Activated CD4-positive, alpha-beta T cell treated with anti-CD3 and anti-CD28 coated beads, Interleukin-2, amount 10 ng/mL, durations not matched to agents 24 days and 14 days (primary cell): ENCODE results near the gene DGKD. TPM values are rescaled to one million over a fixed set of nuclear protein-coding genes. Genes with fewer than 3 reads are reported as not detected.

Experiments
- DNase-seq: peaks from one replicate; pipeline ENCODE4 v3.0.0; 2022
- H3K27ac Mint-ChIP-seq: one replicate; pipeline ENCODE4 v1.8.0; 2022; ENCODE audit warnings: mild to moderate bottlenecking, mixed read lengths
- H3K27me3 Mint-ChIP-seq: one replicate; pipeline ENCODE4 v1.8.0; 2022; ENCODE audit warnings: mixed read lengths
- H3K36me3 Mint-ChIP-seq: one replicate; pipeline ENCODE4 v1.8.0; 2022; ENCODE audit warnings: low read depth, mild to moderate bottlenecking, mixed read lengths
- H3K4me1 Mint-ChIP-seq: one replicate; pipeline ENCODE4 v1.8.0; 2021; ENCODE audit warnings: mixed read lengths
- H3K4me3 Mint-ChIP-seq: one replicate; pipeline ENCODE4 v1.8.0; 2022; ENCODE audit warnings: mild to moderate bottlenecking, moderate library complexity, mixed read lengths
- H3K9me3 Mint-ChIP-seq: one replicate; pipeline ENCODE4 v1.8.0; 2021; ENCODE audit warnings: mixed read lengths
- intact Hi-C: fragments of 100-400 bp; cut with micrococcal nuclease; formaldehyde crosslinking; loops from one replicate; pipeline ENCODE4 v1.15.1; 2023
- total RNA-seq: library from RNA; stranded (reverse); gene quantifications from 2 replicates; pipeline ENCODE4 v1.2.3, GENCODE V29; 2022

DGKD gene
- total RNA-seq, 1 donor from 2014 or later = 49.1 TPM

DNA sequence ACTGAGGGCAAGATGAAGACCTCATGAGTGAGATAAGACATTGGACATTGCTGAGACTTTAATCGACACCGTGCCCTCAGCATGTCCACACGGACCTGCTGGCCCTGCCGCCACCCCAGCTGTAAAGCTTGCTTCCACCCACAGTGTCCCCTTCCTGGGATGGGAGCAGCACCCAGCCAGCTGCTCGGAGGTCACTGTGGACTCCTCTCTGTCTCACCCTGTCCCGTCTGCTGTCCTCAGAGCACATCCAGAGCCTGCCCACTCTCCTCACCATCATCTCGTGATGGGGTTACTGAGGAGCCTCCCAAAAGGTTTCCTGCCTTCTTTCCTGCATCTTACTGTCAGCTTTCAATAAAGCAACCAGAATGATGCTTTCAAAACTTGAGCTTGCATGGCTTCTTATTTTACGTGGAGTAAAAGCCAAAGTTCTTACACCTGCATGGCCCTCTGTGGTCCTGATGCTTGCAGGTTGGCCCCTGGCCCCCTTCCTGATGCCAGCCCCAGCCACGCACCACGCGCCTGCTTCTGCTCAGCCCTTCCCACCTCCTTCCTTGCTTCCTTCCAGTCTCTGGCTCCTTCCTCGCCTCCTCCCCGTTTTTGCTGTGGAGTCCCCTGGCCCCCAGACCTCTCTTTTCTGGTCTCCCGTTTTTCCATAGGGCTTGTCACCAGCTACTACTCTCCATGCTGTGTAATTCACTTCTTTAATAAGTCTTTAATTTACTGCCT, 67.0 kb downstream of the DGKD start:
- Mint-ChIP-seq H3K27ac (peak overlapping the region; percentile 91), H3K36me3 (peaks cover 37% of the 10 kb centered on the region), H3K4me3 (peak overlapping the region; percentile 82), H3K27me3 (peaks cover 2% of the 10 kb centered on the region), H3K9me3 (peaks cover 3% of the 10 kb centered on the region), H3K4me1 (peaks cover 78% of the 10 kb centered on the region)
- intact Hi-C loops = no loop called here
- no peak for DNase-seq

DNA sequence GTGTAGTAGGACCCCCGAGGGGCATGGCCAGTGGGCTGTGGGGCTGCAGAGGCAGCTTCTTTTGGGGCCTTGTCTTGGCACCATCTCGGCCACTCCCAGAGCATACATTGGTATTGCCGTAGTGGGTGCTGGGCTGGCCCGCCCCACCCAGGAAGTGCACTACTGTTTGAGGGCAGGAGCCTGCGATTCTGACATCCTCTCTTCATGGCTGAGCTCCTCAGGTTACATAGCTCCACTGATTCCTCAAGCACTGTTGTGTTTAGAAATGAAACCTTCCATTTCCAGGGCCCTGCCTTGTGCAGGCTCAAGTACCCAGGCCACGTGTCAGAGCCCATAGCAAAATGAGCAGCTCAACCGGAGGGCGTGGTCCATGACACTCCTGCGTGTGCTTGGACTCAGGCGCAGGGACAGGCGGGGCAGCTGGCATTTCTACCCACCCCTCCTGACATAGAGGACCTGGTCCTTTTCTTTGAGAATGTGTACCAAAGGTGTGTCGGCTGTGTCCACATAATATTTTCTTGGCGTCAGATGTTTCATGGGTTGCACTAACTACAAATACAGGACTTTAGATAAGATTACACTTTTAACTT, 67.9 kb downstream of the DGKD start:
- peaks cover 12% of the 10 kb centered on the region for H3K9me3 Mint-ChIP-seq
- H3K27ac Mint-ChIP-seq = peak overlapping the region; percentile 91
- H3K4me1 Mint-ChIP-seq = peaks cover 81% of the 10 kb centered on the region
- H3K4me3 Mint-ChIP-seq = peak overlapping the region; percentile 82
- H3K27me3 Mint-ChIP-seq = peaks cover 2% of the 10 kb centered on the region
- peaks cover 44% of the 10 kb centered on the region for H3K36me3 Mint-ChIP-seq
- DNase-seq = peak; percentile 91
- intact Hi-C loops = no loop called here

DNA sequence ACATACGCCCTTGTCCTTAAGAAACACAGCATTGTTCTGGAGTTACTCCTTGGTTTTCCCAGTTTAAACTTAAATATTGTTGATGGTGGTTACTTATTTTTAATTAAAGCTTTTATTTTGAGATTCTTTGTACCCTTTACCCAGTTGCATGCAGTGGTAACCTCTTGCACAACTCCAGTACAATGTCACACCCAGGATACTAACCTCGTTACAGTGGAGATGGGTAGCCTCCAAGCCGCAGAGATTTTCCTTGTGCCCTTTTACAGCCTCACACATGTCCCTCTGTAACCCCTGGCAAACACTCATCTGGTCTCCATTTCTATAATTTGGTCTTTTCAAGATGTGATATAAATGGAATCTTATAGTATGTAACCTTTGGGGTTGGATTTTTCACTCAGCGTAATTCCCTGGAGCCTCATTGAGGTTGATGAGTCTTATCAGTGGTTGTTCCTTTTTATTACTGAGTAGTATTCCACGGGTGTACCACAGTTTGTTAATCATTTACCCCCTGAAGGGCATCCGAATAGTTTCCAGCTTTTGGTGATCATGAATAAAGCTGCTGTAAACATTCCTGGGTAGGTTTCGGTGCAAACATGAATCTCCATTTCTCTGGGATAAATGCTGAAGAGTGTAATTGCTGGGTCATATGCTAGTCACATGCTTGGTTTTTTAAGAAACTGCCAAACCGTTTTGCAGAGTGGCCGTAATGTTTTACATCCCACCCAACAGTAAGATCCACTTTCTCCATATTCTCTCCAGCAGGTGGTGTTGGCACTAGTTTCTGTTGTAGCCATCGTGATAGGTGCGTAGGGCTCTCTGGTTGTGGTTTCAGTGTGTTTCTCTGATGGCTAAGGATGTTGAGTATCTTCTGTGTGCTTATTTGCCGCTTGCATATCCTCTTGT, 68.6 kb downstream of the DGKD start:
- intact Hi-C loops = no loop called here
- Mint-ChIP-seq H3K27ac (no peak overlapping the region), H3K36me3 (peaks cover 50% of the 10 kb centered on the region), H3K27me3 (peaks cover 2% of the 10 kb centered on the region), H3K9me3 (peaks cover 12% of the 10 kb centered on the region), H3K4me1 (peaks cover 78% of the 10 kb centered on the region), H3K4me3 (no peak overlapping the region)
- no peak for DNase-seq

DNA sequence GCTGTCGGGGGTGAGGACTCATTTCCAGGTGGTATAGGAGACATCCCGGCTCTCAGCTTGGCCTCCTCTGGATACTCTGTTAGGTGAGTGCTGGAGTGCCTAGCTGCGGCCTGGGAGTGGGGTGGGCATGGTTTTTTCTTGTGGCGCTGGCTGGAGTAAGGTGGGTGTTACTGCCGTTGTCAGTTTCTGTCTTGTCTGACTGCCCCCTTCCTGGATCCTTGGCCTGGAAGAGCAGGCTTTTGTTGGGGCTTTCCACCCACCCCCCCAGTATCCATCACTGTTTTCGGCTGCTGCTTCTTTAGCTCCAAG, 69.2 kb downstream of the DGKD start:
- no peak overlapping the region for H3K4me3 Mint-ChIP-seq
- H3K9me3 Mint-ChIP-seq = peaks cover 12% of the 10 kb centered on the region
- peaks cover 55% of the 10 kb centered on the region for H3K36me3 Mint-ChIP-seq
- H3K4me1 Mint-ChIP-seq = peaks cover 77% of the 10 kb centered on the region
- DNase-seq = no peak
- no peak overlapping the region for H3K27ac Mint-ChIP-seq
- H3K27me3 Mint-ChIP-seq = peaks cover 2% of the 10 kb centered on the region
- intact Hi-C loops = no loop called here

DNA sequence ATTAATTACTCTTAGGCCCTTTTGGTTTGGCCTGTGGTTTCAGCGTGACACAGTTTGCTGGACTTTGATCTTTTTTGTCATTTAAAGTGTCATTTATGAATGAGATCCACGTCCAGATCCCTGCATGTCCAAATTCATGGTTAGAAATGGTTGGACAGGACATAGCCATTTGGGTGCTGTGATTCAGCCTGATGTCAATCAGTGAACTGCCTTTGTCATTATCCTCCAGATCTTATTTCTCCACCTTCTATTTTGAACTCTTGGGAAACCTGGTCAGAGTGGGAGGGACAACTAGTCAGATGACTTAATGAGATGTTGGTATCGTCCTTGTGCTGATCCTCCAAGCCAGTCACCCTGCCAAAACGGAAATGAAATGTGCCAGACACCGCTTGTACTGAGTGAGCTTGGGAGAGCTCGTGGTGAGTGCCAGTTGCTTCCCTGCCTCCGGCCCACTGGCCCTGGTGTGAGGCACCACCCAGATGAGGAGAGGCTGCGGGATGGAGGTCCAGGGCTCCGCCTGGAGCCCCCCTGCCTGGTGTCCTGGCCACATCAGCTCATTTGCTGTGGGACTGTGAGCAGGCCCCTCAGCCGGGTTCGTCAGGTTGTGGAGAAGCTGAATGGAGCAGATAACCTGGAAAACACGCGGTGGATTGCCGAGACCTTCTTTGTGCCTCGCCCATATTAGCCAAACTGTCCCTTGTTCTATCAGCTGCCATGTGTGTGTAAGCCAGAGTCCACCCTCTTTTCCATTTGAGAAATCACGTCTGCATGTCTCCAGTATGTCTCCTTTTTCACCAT, 70.1 kb downstream of the DGKD start:
- Mint-ChIP-seq H3K4me3 (no peak overlapping the region), H3K4me1 (peaks cover 68% of the 10 kb centered on the region), H3K27ac (no peak overlapping the region), H3K36me3 (peaks cover 52% of the 10 kb centered on the region), H3K9me3 (peaks cover 12% of the 10 kb centered on the region), H3K27me3 (peaks cover 2% of the 10 kb centered on the region)
- intact Hi-C loops = no loop called here
- DNase-seq = no peak

DNA sequence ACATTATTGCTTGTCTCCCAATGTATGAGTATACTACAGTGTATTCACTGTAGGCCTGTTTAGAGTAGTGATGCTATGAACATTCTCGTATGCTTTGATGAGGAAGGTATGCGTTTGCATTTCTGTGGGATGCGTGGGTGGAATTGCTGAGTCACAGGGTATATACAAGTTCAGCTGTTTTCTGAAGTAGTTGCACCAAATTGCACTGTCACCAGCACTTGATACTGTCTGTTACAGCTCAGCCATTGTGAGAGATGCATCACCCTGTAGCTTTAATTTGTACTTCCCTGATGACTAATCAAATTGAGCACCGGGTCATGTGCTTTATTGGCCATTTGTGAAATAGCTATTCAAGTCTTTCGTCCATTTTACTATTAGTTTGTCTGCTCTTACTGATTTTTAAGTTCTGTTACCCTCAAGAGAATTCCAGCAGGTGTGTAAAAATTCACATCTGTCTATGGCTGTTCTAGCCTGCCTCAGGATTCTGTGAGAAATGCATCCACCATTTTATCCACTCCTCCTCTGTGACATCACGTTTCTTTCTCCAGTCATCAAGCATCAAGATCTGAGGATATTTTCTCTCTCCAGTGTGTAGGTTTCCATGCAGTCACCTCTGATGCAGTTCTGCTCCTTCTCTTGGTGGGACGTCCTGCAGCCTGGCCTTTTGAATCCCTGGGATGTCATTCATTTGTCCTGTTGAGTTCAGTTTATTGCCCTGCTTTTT, 72.5 kb downstream of the DGKD start:
- Mint-ChIP-seq H3K4me1 (peaks cover 56% of the 10 kb centered on the region), H3K4me3 (no peak overlapping the region), H3K36me3 (peaks cover 52% of the 10 kb centered on the region), H3K27ac (peak overlapping the region; percentile 31), H3K27me3 (no peaks in the 10 kb centered on the region), H3K9me3 (peaks cover 12% of the 10 kb centered on the region)
- DNase-seq = no peak
- intact Hi-C loops = no loop called here

DNA sequence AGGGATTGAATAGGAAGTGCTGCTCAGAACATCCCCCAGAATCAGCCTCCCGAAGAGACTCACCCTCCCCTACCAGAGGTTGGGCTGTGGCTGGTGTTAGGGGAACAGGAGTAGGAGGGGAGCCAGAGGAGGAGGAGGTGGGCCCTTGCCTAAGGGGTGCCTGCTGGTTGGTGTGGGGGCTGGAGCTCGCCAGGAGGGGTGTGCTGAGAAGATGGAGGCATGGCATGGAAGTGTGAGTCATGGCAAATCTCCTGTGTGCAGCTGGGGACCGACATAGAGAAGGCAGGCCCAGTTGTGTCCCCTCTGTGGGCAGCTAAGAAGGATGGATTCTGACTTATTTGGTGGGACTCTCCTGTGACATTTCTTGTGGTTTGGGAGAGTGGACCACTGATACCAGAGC, 73.7 kb downstream of the DGKD start:
- Mint-ChIP-seq H3K27ac (peak overlapping the region; percentile 38), H3K4me3 (no peak overlapping the region), H3K4me1 (peaks cover 44% of the 10 kb centered on the region), H3K36me3 (peaks cover 46% of the 10 kb centered on the region), H3K27me3 (no peaks in the 10 kb centered on the region), H3K9me3 (peaks cover 12% of the 10 kb centered on the region)
- DNase-seq = no peak
- intact Hi-C loops = no loop called here

DNA sequence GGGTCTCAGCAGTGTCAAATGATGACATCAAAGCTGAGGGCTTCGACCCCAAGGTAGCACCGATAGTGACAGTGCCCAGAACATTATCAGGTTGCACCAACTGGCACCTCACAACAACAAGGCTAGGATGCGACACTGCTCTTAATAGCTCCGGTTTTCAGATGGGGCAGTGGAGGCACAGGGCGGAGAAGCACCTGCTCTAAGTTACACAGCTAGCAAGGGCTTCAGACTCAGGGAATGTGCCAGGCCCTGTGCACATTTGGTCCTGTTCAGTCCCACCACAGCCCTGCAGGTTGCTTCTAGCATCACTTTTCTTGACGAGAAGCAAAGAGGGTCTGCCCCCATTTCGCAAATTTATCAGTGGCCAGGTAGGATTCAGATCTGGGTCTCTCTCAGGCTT, 74.1 kb downstream of the DGKD start:
- intact Hi-C loops = no loop called here
- no peak for DNase-seq

DNA sequence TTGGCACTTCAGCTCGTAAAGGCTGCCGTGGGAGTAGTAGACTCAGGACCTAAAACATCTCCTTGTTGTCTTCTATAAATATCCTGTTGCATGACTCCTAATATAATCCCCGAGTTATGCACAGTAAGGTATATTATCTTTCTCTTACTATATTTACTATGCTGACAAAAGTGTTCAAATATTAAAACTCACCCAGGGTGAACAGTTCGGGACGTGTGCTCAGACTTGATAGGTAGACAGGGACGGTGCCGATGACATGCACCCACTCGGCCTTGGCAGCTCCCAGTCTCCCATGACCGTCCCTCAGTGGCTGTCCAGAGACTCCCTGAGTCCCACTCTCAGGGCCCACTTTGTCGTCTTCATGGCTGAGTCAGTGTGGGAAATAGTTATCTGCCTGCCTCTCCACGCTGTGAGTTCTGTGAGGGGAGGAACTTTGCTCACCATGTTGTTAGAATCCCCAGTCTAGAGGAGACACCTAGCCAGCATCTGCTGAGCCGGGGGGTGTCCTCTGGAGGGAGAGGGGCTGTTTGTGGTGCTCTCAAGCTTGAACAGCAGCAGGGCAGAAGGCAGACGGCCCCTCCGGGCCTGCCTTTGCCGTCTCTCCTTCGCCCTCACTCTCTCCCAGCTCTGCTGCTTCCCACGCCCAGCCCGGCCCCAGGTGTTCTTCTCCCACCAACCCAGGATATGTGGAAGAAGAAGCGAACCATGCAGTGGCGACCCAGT, 75.0 kb downstream of the DGKD start:
- H3K9me3 Mint-ChIP-seq = peaks cover 12% of the 10 kb centered on the region
- H3K4me1 Mint-ChIP-seq = peaks cover 33% of the 10 kb centered on the region
- H3K36me3 Mint-ChIP-seq = peaks cover 36% of the 10 kb centered on the region
- H3K27me3 Mint-ChIP-seq = no peaks in the 10 kb centered on the region
- DNase-seq = no peak
- H3K4me3 Mint-ChIP-seq = no peak overlapping the region
- intact Hi-C loops = no loop called here
- H3K27ac Mint-ChIP-seq = no peak overlapping the region

More for the DNA sequence above, 74.1 kb downstream of the DGKD start:
- Mint-ChIP-seq H3K27me3 (no peaks in the 10 kb centered on the region), H3K27ac (no peak overlapping the region), H3K36me3 (peaks cover 42% of the 10 kb centered on the region), H3K9me3 (peaks cover 12% of the 10 kb centered on the region), H3K4me1 (peaks cover 40% of the 10 kb centered on the region), H3K4me3 (no peak overlapping the region)

DNA sequence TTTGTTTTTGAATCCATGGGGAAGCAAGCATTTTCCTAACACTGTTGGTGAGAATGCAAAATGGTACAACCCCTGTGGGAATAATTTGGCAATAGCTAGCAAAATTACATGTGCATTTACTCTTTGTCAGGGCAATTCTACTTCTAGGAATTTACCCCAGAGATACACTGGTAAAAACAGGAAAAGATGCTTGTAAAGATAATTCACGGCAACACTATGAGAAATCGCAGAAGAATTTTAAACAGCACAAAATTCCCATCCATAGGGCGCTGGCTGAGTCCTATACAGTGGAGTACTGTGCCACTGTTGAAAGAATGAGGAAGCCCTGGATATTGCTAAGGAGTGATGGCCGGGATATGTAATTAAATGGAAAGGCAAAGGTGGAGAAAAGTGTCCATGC, 75.8 kb downstream of the DGKD start:
- Mint-ChIP-seq H3K27ac (no peak overlapping the region), H3K27me3 (no peaks in the 10 kb centered on the region), H3K4me1 (peaks cover 38% of the 10 kb centered on the region), H3K36me3 (peaks cover 37% of the 10 kb centered on the region), H3K4me3 (no peak overlapping the region), H3K9me3 (peaks cover 12% of the 10 kb centered on the region)
- intact Hi-C loops = no loop called here
- no peak for DNase-seq

DNA sequence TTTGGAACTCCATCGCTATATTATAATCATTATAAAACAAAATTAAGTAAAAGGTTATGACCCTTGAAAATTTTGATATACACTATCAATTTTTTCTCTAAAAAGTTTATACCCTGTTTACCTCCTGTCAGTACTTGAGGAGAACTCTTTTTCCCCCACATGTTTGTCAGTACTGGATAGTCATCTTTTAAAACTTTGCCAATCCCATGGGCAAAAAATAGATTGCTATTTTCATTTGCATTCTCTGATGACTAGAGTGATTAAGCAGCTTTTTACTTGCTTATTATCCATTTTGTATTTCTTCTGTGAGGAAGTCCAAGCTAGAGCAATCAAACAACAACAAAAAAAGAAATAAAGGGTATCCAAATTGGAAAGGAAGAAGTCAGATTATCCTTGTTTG, 76.4 kb downstream of the DGKD start:
- H3K27ac Mint-ChIP-seq = no peak overlapping the region
- peaks cover 35% of the 10 kb centered on the region for H3K36me3 Mint-ChIP-seq
- no peak for DNase-seq
- H3K9me3 Mint-ChIP-seq = peaks cover 12% of the 10 kb centered on the region
- H3K4me3 Mint-ChIP-seq = no peak overlapping the region
- peaks cover 36% of the 10 kb centered on the region for H3K4me1 Mint-ChIP-seq
- H3K27me3 Mint-ChIP-seq = no peaks in the 10 kb centered on the region
- intact Hi-C loops = no loop called here

DNA sequence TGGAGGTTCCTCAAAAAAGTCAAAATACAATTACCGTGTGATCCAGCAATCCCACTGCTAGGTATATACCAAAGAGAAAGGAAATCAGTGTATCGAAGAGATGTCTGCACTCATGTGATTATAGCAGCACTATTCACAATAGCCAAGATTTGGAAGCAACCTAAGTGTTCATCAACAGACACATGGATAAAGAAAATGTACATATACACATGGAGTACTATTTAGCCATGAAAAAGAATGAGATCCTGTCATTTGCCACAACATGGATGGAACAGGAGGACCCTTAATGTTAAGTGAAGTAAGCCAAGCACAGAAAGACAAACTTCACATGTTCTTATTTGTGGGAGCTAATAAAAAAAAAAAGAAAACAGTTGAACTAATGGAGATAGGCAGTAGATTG, 78.7 kb downstream of the DGKD start:
- no peaks in the 10 kb centered on the region for H3K27me3 Mint-ChIP-seq
- H3K4me1 Mint-ChIP-seq = peaks cover 19% of the 10 kb centered on the region
- intact Hi-C loops = no loop called here
- peaks cover 24% of the 10 kb centered on the region for H3K36me3 Mint-ChIP-seq
- no peak for DNase-seq
- no peak overlapping the region for H3K4me3 Mint-ChIP-seq
- no peak overlapping the region for H3K27ac Mint-ChIP-seq
- no peaks in the 10 kb centered on the region for H3K9me3 Mint-ChIP-seq

DNA sequence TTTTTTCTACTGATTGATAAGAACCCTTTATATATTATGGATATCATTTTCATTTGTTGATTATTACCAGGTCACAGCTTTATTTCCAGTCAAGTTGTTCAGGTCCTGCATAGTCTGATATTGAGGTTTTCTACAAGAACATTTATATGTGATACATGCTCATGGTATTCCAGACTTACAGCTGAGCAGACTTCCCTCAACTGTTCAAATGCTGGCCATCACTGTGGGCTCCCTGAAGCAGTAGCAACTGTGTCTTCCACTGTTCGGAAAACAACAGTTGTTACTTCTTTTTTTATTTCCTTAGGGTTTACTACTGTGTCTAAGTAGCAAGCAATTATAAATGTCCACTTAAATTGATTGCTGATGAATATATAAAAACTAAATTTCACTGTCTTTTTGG, 79.5 kb downstream of the DGKD start:
- Mint-ChIP-seq H3K4me3 (no peak overlapping the region), H3K9me3 (no peaks in the 10 kb centered on the region), H3K4me1 (peaks cover 17% of the 10 kb centered on the region), H3K36me3 (peaks cover 22% of the 10 kb centered on the region), H3K27me3 (no peaks in the 10 kb centered on the region), H3K27ac (no peak overlapping the region)
- no peak for DNase-seq
- intact Hi-C loops = no loop called here
